ENCODE measurements around the gene EIF4G1. TPM values are rescaled to one million over a fixed set of nuclear protein-coding genes. Genes with fewer than 3 reads are reported as not detected.

Gene EIF4G1
- total RNA-seq, 2 donors from 2014 or later = 242 to 551 TPM

- H3K4me1 Mint-ChIP-seq = no peaks in the 10 kb centered on the region
- no peaks in the 10 kb centered on the region for H3K9me3 Mint-ChIP-seq
- no peak overlapping the region for H3K4me3 Mint-ChIP-seq
- H3K36me3 Mint-ChIP-seq (ENCODE audit: low read depth) = no peaks in the 10 kb centered on the region
- peak overlapping the region; percentile 17 for H3K27ac Mint-ChIP-seq
- no peak for ATAC-seq (replicated peaks)
- no peaks in the 10 kb centered on the region for H3K27me3 Mint-ChIP-seq
These were observed 41.0 kb downstream of the EIF4G1 start for GRCh38 chr3:184355261-184356040.

GRCh38 chr3:184357248-184358123 lies 43.1 kb downstream of the EIF4G1 start:
- peaks cover 4% of the 10 kb centered on the region for H3K4me1 Mint-ChIP-seq
- no peak overlapping the region for H3K27ac Mint-ChIP-seq
- no peaks in the 10 kb centered on the region for H3K36me3 Mint-ChIP-seq (ENCODE audit: low read depth)
- ATAC-seq (replicated peaks) = no peak
- H3K4me3 Mint-ChIP-seq = no peak overlapping the region
- no peaks in the 10 kb centered on the region for H3K27me3 Mint-ChIP-seq
- H3K9me3 Mint-ChIP-seq = no peaks in the 10 kb centered on the region

- peaks cover 3% of the 10 kb centered on the region for H3K36me3 Mint-ChIP-seq (ENCODE audit: low read depth)
- H3K4me3 Mint-ChIP-seq = no peak overlapping the region
- H3K9me3 Mint-ChIP-seq = no peaks in the 10 kb centered on the region
- no peak for ATAC-seq (replicated peaks)
- H3K4me1 Mint-ChIP-seq = peaks cover 4% of the 10 kb centered on the region
- H3K27ac Mint-ChIP-seq = no peak overlapping the region
- H3K27me3 Mint-ChIP-seq = no peaks in the 10 kb centered on the region
These were observed 43.8 kb downstream of the EIF4G1 start for GRCh38 chr3:184358124-184358767.

GRCh38 chr3:184358921-184359350 lies 44.5 kb downstream of the EIF4G1 start:
- peaks cover 4% of the 10 kb centered on the region for H3K4me1 Mint-ChIP-seq
- H3K9me3 Mint-ChIP-seq = no peaks in the 10 kb centered on the region
- H3K27ac Mint-ChIP-seq = no peak overlapping the region
- H3K4me3 Mint-ChIP-seq = no peak overlapping the region
- no peak for ATAC-seq (replicated peaks)
- no peaks in the 10 kb centered on the region for H3K27me3 Mint-ChIP-seq
- H3K36me3 Mint-ChIP-seq (ENCODE audit: low read depth) = peaks cover 9% of the 10 kb centered on the region

- Mint-ChIP-seq H3K36me3 (ENCODE audit: low read depth) (peaks cover 16% of the 10 kb centered on the region), H3K4me1 (peaks cover 8% of the 10 kb centered on the region), H3K27me3 (no peaks in the 10 kb centered on the region), H3K27ac (no peak overlapping the region), H3K9me3 (no peaks in the 10 kb centered on the region), H3K4me3 (peak overlapping the region; percentile 82)
- ATAC-seq (replicated peaks) = no peak
These were observed 45.2 kb downstream of the EIF4G1 start for GRCh38 chr3:184359610-184360009.

- Mint-ChIP-seq H3K9me3 (no peaks in the 10 kb centered on the region), H3K27me3 (no peaks in the 10 kb centered on the region), H3K4me1 (peaks cover 15% of the 10 kb centered on the region), H3K27ac (peak overlapping the region; percentile 59), H3K36me3 (ENCODE audit: low read depth) (peaks cover 23% of the 10 kb centered on the region), H3K4me3 (peak overlapping the region; percentile 82)
- ATAC-seq (replicated peaks) = no peak
These were observed 45.9 kb downstream of the EIF4G1 start for GRCh38 chr3:184360070-184360928.

GRCh38 chr3:184360929-184361531 lies 46.6 kb downstream of the EIF4G1 start:
- peak overlapping the region; percentile 82 for H3K4me3 Mint-ChIP-seq
- H3K9me3 Mint-ChIP-seq = no peaks in the 10 kb centered on the region
- ATAC-seq (replicated peaks) = no peak
- H3K36me3 Mint-ChIP-seq (ENCODE audit: low read depth) = peaks cover 30% of the 10 kb centered on the region
- H3K4me1 Mint-ChIP-seq = peaks cover 15% of the 10 kb centered on the region
- peak overlapping the region; percentile 59 for H3K27ac Mint-ChIP-seq
- H3K27me3 Mint-ChIP-seq = no peaks in the 10 kb centered on the region

- H3K27me3 Mint-ChIP-seq = no peaks in the 10 kb centered on the region
- H3K4me3 Mint-ChIP-seq = peak within 1 kb of the TSS; percentile 94
- H3K4me1 Mint-ChIP-seq = peaks cover 15% of the 10 kb centered on the region
- H3K36me3 Mint-ChIP-seq (ENCODE audit: low read depth) = peaks cover 35% of the 10 kb centered on the region
- H3K27ac Mint-ChIP-seq = peak within 1 kb of the TSS; percentile 98
- H3K9me3 Mint-ChIP-seq = no peaks in the 10 kb centered on the region
- peak; percentile 59 for ATAC-seq (replicated peaks)
These were observed 47.1 kb downstream of the EIF4G1 start, which contains the start of the genes CLCN2 and POLR2H for GRCh38 chr3:184361532-184361931. CLCN2 (minus strand) TSS chr3:184361605; CDS start chr3:184361479, 126 bp downstream. POLR2H (plus strand) TSS chr3:184361710; CDS start chr3:184363493, 1,783 bp downstream.

- H3K36me3 Mint-ChIP-seq (ENCODE audit: low read depth) = peaks cover 41% of the 10 kb centered on the region
- peak overlapping the region; percentile 94 for H3K4me3 Mint-ChIP-seq
- no peaks in the 10 kb centered on the region for H3K9me3 Mint-ChIP-seq
- H3K27ac Mint-ChIP-seq = peak overlapping the region; percentile 98
- H3K4me1 Mint-ChIP-seq = peaks cover 15% of the 10 kb centered on the region
- peak; percentile 26 for ATAC-seq (replicated peaks)
- H3K27me3 Mint-ChIP-seq = no peaks in the 10 kb centered on the region
These were observed 47.7 kb downstream of the EIF4G1 start for GRCh38 chr3:184361932-184362667.

GRCh38 chr3:184362668-184363546 lies 48.5 kb downstream of the EIF4G1 start:
- Mint-ChIP-seq H3K4me3 (peak overlapping the region; percentile 94), H3K4me1 (peaks cover 15% of the 10 kb centered on the region), H3K36me3 (ENCODE audit: low read depth) (peaks cover 49% of the 10 kb centered on the region), H3K27ac (peak overlapping the region; percentile 98), H3K9me3 (no peaks in the 10 kb centered on the region), H3K27me3 (no peaks in the 10 kb centered on the region)
- ATAC-seq (replicated peaks) = peak; percentile 87

- H3K36me3 Mint-ChIP-seq (ENCODE audit: low read depth) = peaks cover 78% of the 10 kb centered on the region
These were observed 52.3 kb downstream of the EIF4G1 start for GRCh38 chr3:184366619-184367289.

More at GRCh38 chr3:184366619-184367289, 52.3 kb downstream of the EIF4G1 start:
- H3K27ac Mint-ChIP-seq = no peak overlapping the region
- H3K27me3 Mint-ChIP-seq = no peaks in the 10 kb centered on the region
- ATAC-seq (replicated peaks) = no peak
- no peak overlapping the region for H3K4me3 Mint-ChIP-seq
- H3K4me1 Mint-ChIP-seq = peaks cover 14% of the 10 kb centered on the region
- no peaks in the 10 kb centered on the region for H3K9me3 Mint-ChIP-seq
